Left cardiac atrium (tissue), 4 donors: Measurements from ENCODE around the gene A1BG. TPM values are rescaled to one million over a fixed set of nuclear protein-coding genes. Genes with fewer than 3 reads are reported as not detected.
"Not testable (repeated sequence)": the region's sequence is repeated elsewhere in the genome, so short reads cannot be mapped to it uniquely, and the experiment has no call there.

Source experiments
- ATAC-seq, 2 donors: fragments of 200-7000 bp; cut with Tn5 transposase; one replicate each; pipeline ENCODE4 v1.9.1; 2020; ENCODE audit warnings: mild to moderate bottlenecking in 2 of 2, moderate library complexity in 2 of 2
- DNase-seq: peaks from one replicate; pipeline ENCODE4 v3.0.0-alpha.2; 2020
- intact Hi-C, 2 donors: fragments of 100-400 bp; cut with DNase I; formaldehyde crosslinking; loops; one replicate each; pipeline versions ENCODE4 v1.14.1 to v1.15.1; 2022 to 2023
- microRNA-seq, 2 donors: library from miRNA; unstranded; fragments of <30 nt; microRNA quantifications; one replicate each; pipeline ENCODE4 v1.2.0, GENCODE V29; 2020
- total RNA-seq, 2 donors: library from RNA; stranded (reverse); fragmentation: NEBNext Ultra II Directional; extraction: Animal tissue kit (Norgen Biotek cat#: 25700); gene quantifications; one replicate each; pipeline ENCODE4 v1.2.1, GENCODE V29; 2021
- donor health status: DM: no; HTN: yes; CAD: no.
- donor health status: DM: no; HTN: yes; CAD: no; lungs with severe emphysema.
- donor health status: DM: yes; HTN: yes; CAD: no.
- donor health status: Dilated cardiomyopathy.

Gene A1BG
- total RNA-seq, 2 donors from 2014 or later: 18.3 to 18.9 TPM

DNA sequence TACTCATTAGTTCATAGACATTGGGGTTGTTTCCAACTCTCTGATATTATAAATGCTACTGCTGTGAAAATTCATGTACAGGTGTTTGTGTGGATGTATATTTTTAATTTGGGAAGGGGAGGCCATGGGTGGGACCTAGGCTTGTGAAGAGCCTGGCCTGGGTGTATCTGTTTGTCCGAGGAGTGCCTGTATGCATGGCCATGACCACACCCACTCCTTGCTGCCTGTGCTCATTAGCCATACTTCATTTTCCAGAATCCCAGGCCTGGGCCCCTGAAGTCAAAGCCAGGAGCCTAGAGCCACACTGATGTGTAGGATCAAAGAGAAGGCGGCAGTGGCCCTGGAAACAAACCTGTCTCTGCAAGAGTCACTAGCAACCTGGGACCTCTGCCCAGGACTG, 37.7 kb downstream of the A1BG start:
- intact Hi-C loops: no loop called here
- DNase-seq: no peak
- no peak for ATAC-seq

- DNase-seq (no peak), ATAC-seq (no peak)
- intact Hi-C loops: no loop called here
Measured at GRCh38 chr19:58311345-58311865, 41.9 kb downstream of the A1BG start.

DNA sequence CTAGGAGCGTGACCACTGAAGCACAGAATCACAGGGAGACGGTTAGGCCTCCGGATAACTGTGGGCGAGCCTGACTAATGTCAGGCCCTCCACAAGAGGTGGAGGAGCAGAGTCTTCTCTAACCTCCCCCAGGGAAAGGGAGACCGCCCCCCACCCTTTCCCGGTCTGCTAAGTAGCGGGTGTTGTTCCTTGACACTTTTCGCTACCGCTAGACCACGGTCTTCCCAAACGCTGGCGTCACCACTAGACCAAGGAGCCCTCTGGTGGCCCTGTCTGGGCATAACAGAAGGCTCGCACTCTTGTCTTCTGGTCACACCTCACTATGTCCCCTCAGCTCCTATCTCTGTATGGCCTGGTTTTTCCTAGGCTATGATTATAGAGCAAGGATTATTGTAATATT, 42.6 kb downstream of the A1BG start:
- ATAC-seq: peak in 1 of 2 donors; percentile 29
- intact Hi-C loops: not testable (repeated sequence)

GRCh38 chr19:58307736-58308135, 45.6 kb downstream of the A1BG start:
- ATAC-seq: no peak
- DNase-seq: no peak
- intact Hi-C loops: no loop called here

More for the DNA sequence above, 42.6 kb downstream of the A1BG start:
- DNase-seq: peak; percentile 50

GRCh38 chr19:58305932-58306323, 47.4 kb downstream of the A1BG start:
- ATAC-seq (no peak), DNase-seq (no peak)
- intact Hi-C loops: no loop called here

- intact Hi-C loops: no loop called here
- ATAC-seq (peak; percentile 100), DNase-seq (peak; percentile 98)
Measured at GRCh38 chr19:58305065-58305931, 48.0 kb downstream of the A1BG start, which contains the start of gene ERVK3-1. TSS of gene ERVK3-1 (plus strand) at chr19:58305377. CDS start at chr19:58312169, 6,792 bp downstream.

- ATAC-seq (peak in 1 of 2 donors; percentile 7), DNase-seq (no peak)
- intact Hi-C loops: no loop called here
Measured at GRCh38 chr19:58304748-58305064, 48.6 kb downstream of the A1BG start.

- intact Hi-C loops: no loop called here
- ATAC-seq (no peak), DNase-seq (no peak)
Measured at GRCh38 chr19:58304255-58304654, 49.0 kb downstream of the A1BG start.

GRCh38 chr19:58300620-58301019, 52.7 kb downstream of the A1BG start:
- no peak for ATAC-seq
- DNase-seq: no peak
- intact Hi-C loops: no loop called here

- DNase-seq (no peak), ATAC-seq (no peak)
- intact Hi-C loops: no loop called here
Measured at GRCh38 chr19:58296104-58296503, 57.2 kb downstream of the A1BG start.

Small RNA genes within 50 kb of the gene (microRNA-seq; reads per million reads assigned to microRNA genes)
- 0 reads per million in 2 donors for gene MIR4754
- gene MIR6806: 0 to 0.20 reads per million in 2 donors

Other genes with a start within 250 kb of the A1BG start
- gene ZNF329, start 202.7 kb downstream of the A1BG start, total RNA-seq: 1 to 10 TPM; 7.0 to 8.8 TPM
- 10 to 100 TPM; 20.9 to 28.3 TPM for gene ZNF274, start 170.4 kb downstream of the A1BG start, total RNA-seq
- gene ZNF544, start 124.6 kb downstream of the A1BG start, total RNA-seq: 10 to 100 TPM; 20.2 to 21.8 TPM
- gene ZNF8, start 74.5 kb downstream of the A1BG start, total RNA-seq: 1 to 10 TPM; 4.4 to 6.8 TPM
- gene ERVK3-1, start 48.1 kb downstream of the A1BG start, total RNA-seq: 10 to 100 TPM; 19.9 to 22.8 TPM
- gene ZSCAN22, start 26.5 kb downstream of the A1BG start, total RNA-seq: 1 to 10 TPM; 2.0 to 2.1 TPM
- under 1 TPM; 0.37 to 0.41 TPM for gene ZNF497, start 9.3 kb upstream of the A1BG start, total RNA-seq
- gene ZNF837, start 27.5 kb upstream of the A1BG start, total RNA-seq: under 1 TPM; 0.44 to 0.53 TPM
- gene RPS5, start 33.8 kb upstream of the A1BG start, total RNA-seq: 100 to 1,000 TPM; 572 to 598 TPM
- not detected for gene RNF225, start 42.2 kb upstream of the A1BG start, total RNA-seq
- gene ZNF584, start 55.2 kb upstream of the A1BG start, total RNA-seq: 10 to 100 TPM; 13.2 to 25.0 TPM
- 1 to 10 TPM; 4.7 to 7.3 TPM for gene ZNF132, start 86.7 kb upstream of the A1BG start, total RNA-seq
- 1 to 10 TPM; 3.9 to 4.7 TPM for gene ZNF324B, start 98.1 kb upstream of the A1BG start, total RNA-seq
- gene ZNF324, start 113.6 kb upstream of the A1BG start, total RNA-seq: 1 to 10 TPM; 4.4 to 6.1 TPM
- gene ZNF446, start 122.9 kb upstream of the A1BG start, total RNA-seq: 1 to 10 TPM; 4.1 to 5.1 TPM
- gene SLC27A5, start 158.5 kb upstream of the A1BG start, total RNA-seq: 1 to 10 TPM; 6.0 to 6.3 TPM
- 10 to 100 TPM; 10.2 to 11.7 TPM for gene ZBTB45, start 166.3 kb upstream of the A1BG start, total RNA-seq
- gene TRIM28, start 190.6 kb upstream of the A1BG start, total RNA-seq: 100 to 1,000 TPM; 135 to 150 TPM
- 100 to 1,000 TPM; 109 to 113 TPM for gene CHMP2A, start 201.6 kb upstream of the A1BG start, total RNA-seq
- 100 to 1,000 TPM in 1 of 2 donors, 10 to 100 TPM in 1; 91.4 to 113 TPM for gene UBE2M, start 205.1 kb upstream of the A1BG start, total RNA-seq
- 10 to 100 TPM in 1 of 2 donors, 1 to 10 TPM in 1; 9.2 to 11.0 TPM for gene MZF1, start 219.8 kb upstream of the A1BG start, total RNA-seq